IMR-90 (cell line): ENCODE results near the gene PLD6. TPM values are rescaled to one million over a fixed set of nuclear protein-coding genes. Genes with fewer than 3 reads are reported as not detected.

Experiments
- ATAC-seq: fragments of 200-7000 bp; cut with Tn5 transposase; 2 replicates; pipeline ENCODE4 v1.9.1; 2020; ENCODE audit warnings: low read depth, mild to moderate bottlenecking, moderate library complexity
- BruUV-seq: library from RNA; stranded (reverse); fragments of 400-500 nt; replicated peaks from 2 replicates; lab custom pipeline; 2021; lab: Mats Ljungman, UMichigan
- CTCF ChIA-PET: fragments of 300-600 bp; formaldehyde crosslinking; extraction: SDS; loops from one replicate; lab custom pipeline; 2021; ENCODE audit warnings: antibody characterized with exemption; lab: Yijun Ruan, JAX
- POLR2A ChIA-PET: fragments of 300-600 bp; sonication (Branson Sonifier 250); formaldehyde crosslinking; loops from one replicate; lab custom pipeline; 2022; ENCODE audit warnings: antibody characterized with exemption; ENCODE audit not compliant: unreplicated experiment; lab: Charles Lee
- DNase-seq: peaks from one replicate; pipeline ENCODE4 v3.0.0; 2013
- H2AFZ ChIP-seq: replicated peaks from 2 replicates; pipeline ENCODE3; 2013; ENCODE audit warnings: low read length, mild to moderate bottlenecking; ENCODE audit not compliant: poor library complexity
- H2AK5ac ChIP-seq: 2 replicates; pipeline ENCODE4 v1.6.1; 2013; ENCODE audit warnings: low read depth, low read length, inconsistent platforms
- H2AK9ac ChIP-seq: replicated peaks from 2 replicates; pipeline ENCODE3; 2013; ENCODE audit warnings: mild to moderate bottlenecking, low read depth, low read length, moderate library complexity; ENCODE audit not compliant: poor library complexity
- H2BK120ac ChIP-seq: 2 replicates; pipeline ENCODE4 v1.6.1; 2013; ENCODE audit warnings: low read depth, low read length, inconsistent platforms
- H2BK15ac ChIP-seq: 3 replicates; pipeline ENCODE4 v1.6.1; 2013; ENCODE audit warnings: low read depth, low read length, inconsistent platforms
- H2BK20ac ChIP-seq: 2 replicates; pipeline ENCODE4 v1.6.1; 2013; ENCODE audit warnings: low read depth, mild to moderate bottlenecking, inconsistent platforms, low read length, moderate library complexity
- H2BK5ac ChIP-seq: 2 replicates; pipeline ENCODE4 v1.6.1; 2013; ENCODE audit warnings: mild to moderate bottlenecking, low read depth, low read length, inconsistent platforms; ENCODE audit not compliant: poor library complexity, severe bottlenecking
- H3K14ac ChIP-seq: replicated peaks from 2 replicates; pipeline ENCODE4 v1.6.1; 2013; ENCODE audit warnings: low read depth, low read length, inconsistent platforms
- H3K18ac ChIP-seq: 2 replicates; pipeline ENCODE4 v1.6.1; 2013; ENCODE audit warnings: low read depth, low read length, control low read depth
- H3K23ac ChIP-seq: 2 replicates; pipeline ENCODE4 v1.6.1; 2013; ENCODE audit warnings: low read depth, low read length, inconsistent platforms
- H3K27ac ChIP-seq: 2 replicates; pipeline ENCODE4 v1.5.1; 2013; ENCODE audit warnings: mild to moderate bottlenecking, control low read depth, low read length; ENCODE audit not compliant: insufficient read depth
- H3K27me3 ChIP-seq: 2 replicates; pipeline ENCODE4 v1.6.1; 2013; ENCODE audit warnings: low read length; ENCODE audit not compliant: control insufficient read depth, insufficient read depth
- H3K36me3 ChIP-seq: 2 replicates; pipeline ENCODE4 v1.6.1; 2013; ENCODE audit warnings: low read length, mixed read lengths; ENCODE audit not compliant: control insufficient read depth, insufficient read depth
- H3K4ac ChIP-seq: 2 replicates; pipeline ENCODE4 v1.6.1; 2013; ENCODE audit warnings: low read depth, low read length, inconsistent platforms
- H3K4me1 ChIP-seq: 2 replicates; pipeline ENCODE4 v1.6.1; 2013; ENCODE audit warnings: low read length, mixed read lengths; ENCODE audit not compliant: control insufficient read depth, insufficient read depth
- H3K4me2 ChIP-seq: 2 replicates; pipeline ENCODE4 v1.6.1; 2013; ENCODE audit warnings: low read depth, mild to moderate bottlenecking, control low read depth, low read length, moderate library complexity
- H3K4me3 ChIP-seq: 2 replicates; pipeline ENCODE4 v1.5.1; 2013; ENCODE audit warnings: low read depth, mild to moderate bottlenecking, control low read depth, low read length, moderate library complexity; ENCODE audit not compliant: insufficient read depth
- H3K56ac ChIP-seq: 2 replicates; pipeline ENCODE4 v1.6.1; 2013; ENCODE audit warnings: low read length, inconsistent platforms; ENCODE audit not compliant: insufficient read depth; ENCODE audit errors: extremely low read depth
- H3K79me1 ChIP-seq, 2 experiments: 2 replicates each; pipeline ENCODE4 v1.6.1; 2013; ENCODE audit warnings: low read length in 2 of 2, inconsistent platforms in 1 of 2, low read depth in 1 of 2
- H3K9ac ChIP-seq: 2 replicates; pipeline ENCODE4 v1.6.1; 2013; ENCODE audit warnings: low read depth, low read length, control low read depth
- H3K9me1 ChIP-seq: 2 replicates; pipeline ENCODE4 v1.6.1; 2013; ENCODE audit warnings: low read length, inconsistent platforms; ENCODE audit not compliant: insufficient read depth
- H3K9me3 ChIP-seq: 2 replicates; pipeline ENCODE4 v1.6.1; 2013; ENCODE audit warnings: low read length; ENCODE audit not compliant: control insufficient read depth, insufficient read depth
- H4K20me1 ChIP-seq: 2 replicates; pipeline ENCODE4 v1.6.1; 2013; ENCODE audit warnings: low read length, inconsistent platforms; ENCODE audit not compliant: insufficient read depth
- H4K5ac ChIP-seq: 2 replicates; pipeline ENCODE4 v1.6.1; 2013; ENCODE audit warnings: mild to moderate bottlenecking, low read depth, low read length, control low read depth
- H4K8ac ChIP-seq, 2 experiments: 2 replicates each; pipeline ENCODE4 v1.6.1; 2013; ENCODE audit warnings: low read depth in 2 of 2, low read length in 2 of 2, control low read depth in 1 of 2, inconsistent platforms in 1 of 2
- H4K91ac ChIP-seq: 2 replicates; pipeline ENCODE4 v1.6.1; 2013; ENCODE audit warnings: low read depth, low read length, inconsistent platforms; ENCODE audit not compliant: insufficient read depth
- CHD1 ChIP-seq: IDR thresholded peaks from 2 replicates; pipeline ENCODE4 v1.6.1; 2012; ENCODE audit warnings: low read depth, low read length, improper control_type of control experiment
- FOS ChIP-seq: fragments of 150-350 bp; IDR thresholded peaks from 2 replicates; pipeline ENCODE4 v1.6.1; 2016; ENCODE audit warnings: low read depth, low read length
- MAFK ChIP-seq: IDR thresholded peaks from 2 replicates; pipeline ENCODE4 v1.6.1; 2012; ENCODE audit warnings: low read depth, low read length, improper control_type of control experiment
- MAZ ChIP-seq: IDR thresholded peaks from 2 replicates; pipeline ENCODE4 v1.6.1; 2012; ENCODE audit warnings: low read depth, mild to moderate bottlenecking, low read length, improper control_type of control experiment, moderate library complexity, borderline replicate concordance
- MXI1 ChIP-seq: IDR thresholded peaks from 2 replicates; pipeline ENCODE4 v1.6.1; 2012; ENCODE audit warnings: low read depth, mild to moderate bottlenecking, low read length, moderate library complexity, borderline replicate concordance
- POLR2A ChIP-seq: IDR thresholded peaks from 2 replicates; pipeline ENCODE4 v1.6.1; 2012; ENCODE audit warnings: mild to moderate bottlenecking, low read depth, low read length
- RAD21 ChIP-seq: IDR thresholded peaks from 2 replicates; pipeline ENCODE4 v1.6.1; 2012; ENCODE audit warnings: low read length, improper control_type of control experiment
- WGBS, 2 experiments: methylation state at CpG; one replicate each; pipeline versions ENCODE4 v1.1.5 to v1.1.7; 2013; ENCODE audit warnings: missing lambda C conversion rate in 2 of 2; ENCODE audit not compliant: insufficient read length in 1 of 2; ENCODE audit errors: extremely low coverage in 2 of 2; 5-methylcytosine and 5-hydroxymethylcytosine counted together
- dilution Hi-C: fragments of 300-500 bp; cut with HindIII; formaldehyde crosslinking; loops from one replicate; pipeline ENCODE4 v1.14.3; 2018; ENCODE audit warnings: low sequenced_read_pairs; ENCODE audit not compliant: unreplicated experiment
- in situ Hi-C: fragments of 300-500 bp; cut with MboI; formaldehyde crosslinking; loops from 3 replicates; pipeline ENCODE4 v1.14.3; 2019; ENCODE audit warnings: low sequenced_read_pairs, inconsistent platforms, mixed read lengths
- intact Hi-C: fragments of 100-400 bp; cut with micrococcal nuclease; formaldehyde crosslinking; loops from 2 replicates; pipeline ENCODE4 v1.10.0; 2022
- polyA plus RNA-seq, 3 experiments: library from polyadenylated mRNA; depleted of rRNA; stranded (reverse); fragments of >200 nt; gene quantifications; 2 replicates each; pipeline ENCODE4 v1.2.3, GENCODE V29; 2012; ENCODE audit warnings: low replicate concordance in 1 of 3
- total RNA-seq: library from RNA; depleted of rRNA; stranded (reverse); fragments of >200 nt; gene quantifications from 2 replicates; pipeline ENCODE4 v1.2.3, GENCODE V29; 2012
- TF ChIP-seq, protein P1 (sequence below): conservative IDR thresholded peaks from 2 replicates; pipeline ENCODE4 v1.5.1; 2012; ENCODE audit warnings: mild to moderate bottlenecking, low read depth, low read length, improper control_type of control experiment
- TF ChIP-seq, protein P2 (sequence below): fragments of 150-350 bp; IDR thresholded peaks from 2 replicates; pipeline ENCODE4 v1.6.1; 2017; ENCODE audit warnings: mild to moderate bottlenecking, antibody characterized with exemption, low read length, low read depth
- TF ChIP-seq, protein P3 (sequence below): fragments of 150-350 bp; IDR thresholded peaks from 2 replicates; pipeline ENCODE4 v1.6.1; 2016; ENCODE audit warnings: low read depth, mild to moderate bottlenecking, low read length, moderate library complexity, borderline replicate concordance

PLD6 gene
- total and polyA plus RNA-seq, 2 of the 4 experiments (the other 2 are of a cell fraction) = 1.1 to 1.5 TPM

DNA sequence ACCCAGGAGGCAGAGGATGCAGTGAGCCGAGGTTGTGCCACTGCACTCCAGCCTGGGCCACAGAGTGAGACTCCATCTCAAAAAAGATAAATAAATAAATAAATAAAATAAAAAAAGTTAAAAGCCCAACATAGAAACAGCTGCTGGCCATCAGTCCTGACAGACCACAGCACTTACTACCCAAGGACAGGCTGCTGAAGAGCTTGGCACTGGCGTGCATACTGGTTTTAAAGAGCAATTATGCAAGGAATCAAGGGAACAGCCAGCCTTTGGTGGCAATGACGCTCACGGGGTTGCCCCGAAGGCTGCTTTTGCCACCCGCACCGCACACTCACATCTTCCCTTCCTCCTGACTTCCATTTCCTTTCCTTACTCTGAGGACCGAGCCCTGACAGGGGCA lies 4.2 kb downstream of the PLD6 start:
- POLR2A ChIA-PET = no interaction called here
- in situ Hi-C loops = no loop called here
- Histone ChIP-seq H2AK9ac (no peak overlapping the region), H2AK5ac (no peak overlapping the region), H2BK20ac (no peak overlapping the region), H3K56ac (no peak overlapping the region), H3K14ac (no peak overlapping the region), H3K23ac (no peak overlapping the region), H3K4me1 (peaks cover 22% of the 10 kb centered on the region), H3K27me3 (no peaks in the 10 kb centered on the region), H4K20me1 (no peaks in the 10 kb centered on the region), H3K4me3 (no peak overlapping the region), H2AFZ (no peak overlapping the region), H3K27ac (no peak overlapping the region), H3K4me2 (no peak overlapping the region), H3K9me3 (no peaks in the 10 kb centered on the region), H3K18ac (no peak overlapping the region), H2BK5ac (no peak overlapping the region), H3K9ac (no peak overlapping the region), H4K5ac (no peak overlapping the region), H2BK15ac (no peak overlapping the region), H3K9me1 (peaks cover 7% of the 10 kb centered on the region; the same call in 1 of the 2 replicates), H4K8ac (no peak overlapping the region), H2BK120ac (no peak overlapping the region), H3K79me1 (no peaks in the 10 kb centered on the region; a peak in 1 of 4 replicates), H3K36me3 (no peaks in the 10 kb centered on the region; the same call in 1 of the 2 replicates), H4K91ac (no peak overlapping the region), H3K4ac (no peak overlapping the region)
- ATAC-seq (no peak), DNase-seq (no peak)
- intact Hi-C loops = no loop called here
- TF ChIP-seq POLR2A = no peak
- TF ChIP-seq MXI1 = no peak
- TF ChIP-seq, protein P1, sequence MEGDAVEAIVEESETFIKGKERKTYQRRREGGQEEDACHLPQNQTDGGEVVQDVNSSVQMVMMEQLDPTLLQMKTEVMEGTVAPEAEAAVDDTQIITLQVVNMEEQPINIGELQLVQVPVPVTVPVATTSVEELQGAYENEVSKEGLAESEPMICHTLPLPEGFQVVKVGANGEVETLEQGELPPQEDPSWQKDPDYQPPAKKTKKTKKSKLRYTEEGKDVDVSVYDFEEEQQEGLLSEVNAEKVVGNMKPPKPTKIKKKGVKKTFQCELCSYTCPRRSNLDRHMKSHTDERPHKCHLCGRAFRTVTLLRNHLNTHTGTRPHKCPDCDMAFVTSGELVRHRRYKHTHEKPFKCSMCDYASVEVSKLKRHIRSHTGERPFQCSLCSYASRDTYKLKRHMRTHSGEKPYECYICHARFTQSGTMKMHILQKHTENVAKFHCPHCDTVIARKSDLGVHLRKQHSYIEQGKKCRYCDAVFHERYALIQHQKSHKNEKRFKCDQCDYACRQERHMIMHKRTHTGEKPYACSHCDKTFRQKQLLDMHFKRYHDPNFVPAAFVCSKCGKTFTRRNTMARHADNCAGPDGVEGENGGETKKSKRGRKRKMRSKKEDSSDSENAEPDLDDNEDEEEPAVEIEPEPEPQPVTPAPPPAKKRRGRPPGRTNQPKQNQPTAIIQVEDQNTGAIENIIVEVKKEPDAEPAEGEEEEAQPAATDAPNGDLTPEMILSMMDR = no peak
- TF ChIP-seq CHD1 = no peak
- TF ChIP-seq MAZ = no peak
- TF ChIP-seq FOS = no peak
- TF ChIP-seq, protein P2, sequence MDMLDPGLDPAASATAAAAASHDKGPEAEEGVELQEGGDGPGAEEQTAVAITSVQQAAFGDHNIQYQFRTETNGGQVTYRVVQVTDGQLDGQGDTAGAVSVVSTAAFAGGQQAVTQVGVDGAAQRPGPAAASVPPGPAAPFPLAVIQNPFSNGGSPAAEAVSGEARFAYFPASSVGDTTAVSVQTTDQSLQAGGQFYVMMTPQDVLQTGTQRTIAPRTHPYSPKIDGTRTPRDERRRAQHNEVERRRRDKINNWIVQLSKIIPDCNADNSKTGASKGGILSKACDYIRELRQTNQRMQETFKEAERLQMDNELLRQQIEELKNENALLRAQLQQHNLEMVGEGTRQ = no peak
- no peak for TF ChIP-seq RAD21
- no peak for TF ChIP-seq MAFK
- TF ChIP-seq, protein P3, sequence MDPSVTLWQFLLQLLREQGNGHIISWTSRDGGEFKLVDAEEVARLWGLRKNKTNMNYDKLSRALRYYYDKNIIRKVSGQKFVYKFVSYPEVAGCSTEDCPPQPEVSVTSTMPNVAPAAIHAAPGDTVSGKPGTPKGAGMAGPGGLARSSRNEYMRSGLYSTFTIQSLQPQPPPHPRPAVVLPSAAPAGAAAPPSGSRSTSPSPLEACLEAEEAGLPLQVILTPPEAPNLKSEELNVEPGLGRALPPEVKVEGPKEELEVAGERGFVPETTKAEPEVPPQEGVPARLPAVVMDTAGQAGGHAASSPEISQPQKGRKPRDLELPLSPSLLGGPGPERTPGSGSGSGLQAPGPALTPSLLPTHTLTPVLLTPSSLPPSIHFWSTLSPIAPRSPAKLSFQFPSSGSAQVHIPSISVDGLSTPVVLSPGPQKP = no peak
- dilution Hi-C loops = no loop called here
- WGBS, 2 experiments = no CpG with 5 or more reads among the region's 8 CpGs
- BruUV-seq = no TSS peak
- CTCF ChIA-PET = no interaction called here
